HG03354 (cell line): Measurements from ENCODE around the gene PLXNA4.

Source experiments
- ATAC-seq: cut with Tn5 transposase; IDR thresholded peaks from one replicate; pipeline ENCODE4 v1.9.1; 2021; ENCODE audit warnings: mild to moderate bottlenecking; ENCODE audit not compliant: unreplicated experiment, poor library complexity, severe bottlenecking

PLXNA4 gene

DNA sequence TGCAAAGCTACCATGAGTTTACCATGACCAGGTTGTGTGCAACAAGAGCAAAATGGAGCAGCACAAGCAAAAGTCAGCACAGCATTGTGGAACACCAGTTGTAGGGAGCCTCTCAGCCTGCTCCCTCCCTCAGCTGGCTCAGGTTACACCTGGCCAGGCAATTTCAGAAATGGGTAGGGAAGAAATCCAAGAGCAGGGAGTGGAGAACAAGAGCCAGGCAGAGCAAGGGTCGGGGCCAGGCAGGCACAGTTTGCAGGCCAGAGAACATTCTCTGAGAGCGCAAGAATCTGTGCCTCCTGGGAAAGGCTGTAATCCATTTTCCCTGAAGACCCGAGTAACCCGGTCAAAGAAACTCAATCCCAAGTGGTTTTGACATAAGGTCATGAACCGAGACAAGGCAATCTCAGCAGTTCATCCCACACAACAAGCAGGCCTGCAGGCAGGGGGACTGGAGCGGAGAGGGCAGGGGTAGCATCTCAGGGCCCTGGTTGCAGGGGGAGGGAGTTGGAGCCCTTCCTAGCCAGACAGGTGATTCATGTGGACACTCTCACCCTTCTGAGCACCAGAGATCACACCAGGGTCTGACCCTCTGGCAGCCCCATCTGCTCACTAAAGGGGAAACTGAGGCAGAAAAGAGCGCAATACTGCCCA lies 258.4 kb downstream of the PLXNA4 start:
- no peak for ATAC-seq

GRCh38 chr7:132312531-132313055 lies 263.7 kb downstream of the PLXNA4 start:
- ATAC-seq: no peak

GRCh38 chr7:132311733-132312132 lies 264.5 kb downstream of the PLXNA4 start:
- no peak for ATAC-seq

DNA sequence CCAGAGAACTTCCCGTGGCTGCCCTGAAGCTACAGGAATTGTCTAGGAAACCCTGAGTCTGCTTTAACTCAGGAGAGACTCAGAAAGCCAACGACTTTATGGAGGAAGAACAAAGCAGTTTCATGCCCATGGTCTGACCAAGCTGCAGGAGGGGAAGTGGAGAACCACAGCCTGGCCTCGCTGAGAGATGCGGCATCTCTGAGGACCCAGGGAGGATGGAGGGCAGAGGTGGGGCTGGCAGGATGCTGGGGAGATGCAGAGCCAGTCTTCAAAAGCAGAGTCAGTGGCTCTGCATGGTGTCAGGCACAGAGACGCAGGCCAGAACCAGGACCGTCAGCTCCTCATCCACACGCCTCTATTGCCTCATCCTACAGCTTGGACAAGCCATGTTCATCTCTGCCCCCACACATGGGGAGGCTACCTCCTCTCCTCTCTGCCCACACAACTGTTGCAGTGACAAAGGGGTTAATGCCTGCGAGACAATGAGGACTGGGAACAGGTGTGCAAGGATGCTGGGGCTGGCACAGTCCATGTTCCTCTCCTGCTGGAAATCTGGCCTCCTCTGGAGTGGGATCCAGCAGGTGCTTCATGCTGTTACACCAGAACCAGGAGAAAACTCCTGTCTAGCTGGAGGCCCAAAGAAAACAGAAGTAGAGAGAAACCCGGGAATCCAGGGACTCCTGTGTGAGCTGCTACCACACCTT lies 267.0 kb downstream of the PLXNA4 start:
- ATAC-seq: no peak

GRCh38 chr7:132307465-132307864 lies 268.8 kb downstream of the PLXNA4 start:
- ATAC-seq: no peak

DNA sequence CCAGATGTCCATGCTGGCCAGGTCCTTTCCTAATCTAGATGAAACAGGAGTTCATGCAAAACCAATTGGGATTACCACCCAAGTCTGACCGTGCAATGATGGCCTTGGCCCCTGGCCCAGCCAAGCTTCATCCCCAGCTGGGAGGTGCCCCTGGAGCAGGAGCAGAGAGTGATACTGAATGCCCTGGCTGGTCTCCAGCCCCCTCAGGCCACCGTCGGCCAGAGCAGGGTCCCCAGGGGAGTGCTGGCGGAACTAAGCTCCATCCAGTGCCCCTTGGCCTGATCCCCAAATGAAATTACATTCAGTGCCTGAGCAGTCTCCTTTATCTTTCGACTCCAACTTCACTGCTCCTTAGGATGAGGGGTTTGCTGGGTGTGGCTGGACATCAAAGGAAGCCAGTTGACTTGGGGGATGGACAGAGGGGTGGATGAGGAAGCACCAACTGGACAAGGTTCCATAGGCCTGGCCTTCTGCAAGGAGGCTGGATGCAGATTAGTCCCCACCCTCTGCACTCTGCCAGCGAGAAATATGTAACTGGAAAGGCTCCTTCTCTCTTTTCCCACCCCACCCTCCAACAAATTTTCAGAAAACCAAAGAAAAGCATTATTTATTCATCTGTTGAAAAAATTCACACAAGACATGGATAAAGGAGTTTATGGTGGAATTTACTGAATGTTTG lies 275.5 kb downstream of the PLXNA4 start:
- no peak for ATAC-seq

- ATAC-seq: no peak
Measured at GRCh38 chr7:132298790-132299189, 277.5 kb downstream of the PLXNA4 start.

- ATAC-seq: no peak
Measured at GRCh38 chr7:132296820-132297219, 279.4 kb downstream of the PLXNA4 start.

GRCh38 chr7:132295175-132295574 lies 281.1 kb downstream of the PLXNA4 start:
- ATAC-seq: no peak

DNA sequence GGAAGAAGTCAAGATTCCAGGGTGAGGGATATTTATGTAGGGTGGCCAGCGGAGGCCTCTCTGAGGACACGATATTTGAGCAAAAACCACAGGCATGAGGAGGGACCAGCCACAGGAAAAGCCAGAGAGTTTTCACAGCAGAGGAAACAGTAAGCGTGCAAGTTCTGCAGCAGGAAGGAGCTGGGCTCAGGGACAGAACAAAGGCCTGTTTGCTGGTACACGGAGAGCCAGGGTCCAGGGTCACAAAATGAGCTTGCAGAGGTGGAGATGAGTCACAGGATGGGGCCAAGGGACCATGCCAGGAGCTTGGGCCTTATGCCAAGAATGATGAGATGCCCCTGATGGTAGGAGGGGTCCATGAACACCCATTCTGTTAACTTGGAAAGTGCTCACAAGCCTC lies 283.5 kb downstream of the PLXNA4 start:
- ATAC-seq: no peak

- no peak for ATAC-seq
Measured at GRCh38 chr7:132291481-132291880, 284.8 kb downstream of the PLXNA4 start.

- ATAC-seq: no peak
Measured at GRCh38 chr7:132290021-132290420, 286.2 kb downstream of the PLXNA4 start.

GRCh38 chr7:132286836-132287235 lies 289.4 kb downstream of the PLXNA4 start:
- ATAC-seq: no peak

GRCh38 chr7:132280335-132280734 lies 295.9 kb downstream of the PLXNA4 start:
- no peak for ATAC-seq

- ATAC-seq: no peak
Measured at GRCh38 chr7:132279718-132280117, 296.6 kb downstream of the PLXNA4 start.

- ATAC-seq: no peak
Measured at GRCh38 chr7:132276976-132277725, 299.1 kb downstream of the PLXNA4 start.

DNA sequence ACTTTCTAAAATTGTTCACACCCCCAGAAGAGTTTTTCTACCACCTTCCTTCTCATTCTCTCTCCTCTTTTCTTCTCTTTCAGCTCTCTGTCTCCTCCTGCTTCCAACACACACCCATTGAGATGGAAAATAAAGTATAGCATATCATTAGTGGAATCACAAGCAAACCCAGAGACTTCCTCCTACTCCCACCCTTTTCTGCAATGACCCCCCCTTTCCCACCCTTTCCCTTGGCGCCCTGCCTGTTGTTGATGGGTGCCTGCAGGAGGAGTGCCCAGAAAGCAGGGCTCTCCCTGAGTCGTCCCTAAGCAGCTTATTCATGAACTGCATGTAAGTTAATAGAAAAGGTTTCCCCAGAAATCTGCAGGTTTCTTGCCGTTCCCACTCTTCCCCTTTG lies 300.0 kb downstream of the PLXNA4 start:
- ATAC-seq: no peak

DNA sequence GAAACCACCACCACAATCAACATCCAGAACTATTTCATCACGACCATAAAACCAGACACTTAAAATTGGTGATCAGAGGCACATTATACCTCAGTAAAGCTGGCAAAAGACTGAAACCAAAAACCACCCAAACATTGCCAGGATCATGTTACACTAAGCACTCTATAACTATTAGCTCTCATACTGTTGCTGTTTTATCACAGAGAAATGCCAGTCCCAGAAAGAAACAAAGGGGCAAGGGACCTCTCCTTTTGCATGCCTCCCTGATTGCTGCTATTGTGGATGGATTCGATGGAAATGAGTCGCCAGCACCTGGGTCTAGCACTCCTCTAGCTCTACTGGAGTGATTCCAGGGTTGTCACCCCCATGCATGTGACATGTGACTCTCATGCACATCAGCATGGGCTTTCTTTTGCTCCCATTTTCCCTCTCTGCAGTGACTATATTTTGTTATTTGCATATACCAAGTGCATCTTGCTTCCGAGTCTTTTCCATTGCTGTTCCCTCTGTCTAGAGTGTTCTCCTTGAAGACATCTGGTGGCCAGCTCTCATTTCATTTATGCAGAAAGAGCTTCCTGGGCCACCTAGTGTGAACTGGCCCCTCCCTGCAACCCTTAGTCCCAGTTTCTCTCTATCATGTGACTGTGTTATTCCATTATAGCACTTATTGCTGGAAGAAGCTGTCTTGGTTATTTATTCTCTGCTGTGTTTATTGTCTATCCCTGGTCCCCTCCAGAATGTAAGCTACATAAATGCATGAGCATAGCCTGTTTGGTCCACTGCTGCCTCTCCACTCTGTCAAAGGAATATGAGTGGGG lies 300.6 kb downstream of the PLXNA4 start:
- no peak for ATAC-seq

DNA sequence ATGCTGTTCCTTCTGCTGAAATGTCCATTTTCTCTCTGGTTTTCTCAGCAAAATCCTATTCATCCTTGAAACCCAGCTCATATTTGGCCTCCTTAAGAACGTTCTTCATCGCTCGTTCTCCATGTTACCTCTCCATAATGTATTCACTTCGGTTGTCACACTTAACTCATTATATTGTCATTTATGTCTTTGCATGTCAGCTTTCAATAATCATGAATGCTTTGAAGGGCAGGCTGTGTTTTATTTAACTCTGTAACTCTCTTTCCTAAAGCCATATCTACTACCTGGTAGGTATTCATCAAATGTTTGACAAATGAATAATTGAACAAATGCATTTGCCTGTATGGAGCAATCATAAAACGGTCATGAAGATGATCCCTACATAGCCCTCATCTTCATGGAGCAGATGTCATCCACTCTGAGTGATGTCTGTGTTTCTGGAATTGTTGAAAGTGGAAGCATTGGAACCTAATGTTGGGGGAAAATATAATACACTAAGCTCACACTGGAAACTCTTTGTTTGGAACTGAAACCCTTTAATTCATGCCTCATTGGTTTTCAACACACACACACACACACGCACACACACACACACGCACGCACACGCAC lies 303.4 kb downstream of the PLXNA4 start:
- ATAC-seq: no peak
